SK-N-SH (cell line): ENCODE results near the gene TEKT5. TPM values are rescaled to one million over a fixed set of nuclear protein-coding genes. Genes with fewer than 3 reads are reported as not detected.
"Not testable (repeated sequence)": the region's sequence is repeated elsewhere in the genome, so short reads cannot be mapped to it uniquely, and the experiment has no call there.

ENCODE experiments used
- CTCF ChIA-PET: fragments of 300-600, 350-600 bp; formaldehyde crosslinking; extraction: SDS; loops from one replicate; lab custom pipeline; 2021; lab: Yijun Ruan, JAX
- POLR2A ChIA-PET: fragments of 350-600 bp; sonication (Branson Sonifier 250); formaldehyde crosslinking; extraction: SDS; loops from one replicate; lab custom pipeline; 2020; ENCODE audit warnings: antibody characterized with exemption, inconsistent platforms; lab: Yijun Ruan, JAX
- DNase-seq: peaks from one replicate; pipeline ENCODE4 v3.0.0; 2012
- H2AFZ ChIP-seq: fragments of 200-600 bp; sonication (generic); 2 replicates; pipeline ENCODE4 v1.8.1; 2016; ENCODE audit warnings: antibody characterized with exemption, mild to moderate bottlenecking, low read depth
- H3F3A ChIP-seq: fragments of 200-600 bp; sonication (generic); replicated peaks from 2 replicates; pipeline ENCODE3; 2016; ENCODE audit warnings: antibody characterized with exemption, mild to moderate bottlenecking; ENCODE audit not compliant: insufficient read depth
- H3K27ac ChIP-seq, 2 experiments: fragments of 200-500 bp in 1 of 2; fragments of 200-600 bp in 1 of 2; sonication (Bioruptor generic) in 1 of 2; sonication (generic), shearing (Covaris generic) in 1 of 2; 2 replicates each; pipeline versions ENCODE4 v1.5.1 to v1.6.1; 2014 to 2016; ENCODE audit warnings: low read depth in 2 of 2, inconsistent platforms in 1 of 2, low read length in 1 of 2, mild to moderate bottlenecking in 1 of 2, mixed read lengths in 1 of 2
- H3K27me3 ChIP-seq: fragments of 200-600 bp; sonication (generic), shearing (Covaris generic); 2 replicates; pipeline ENCODE4 v1.6.1; 2016; ENCODE audit warnings: mixed run types; ENCODE audit not compliant: insufficient read depth
- H3K36me3 ChIP-seq, 2 experiments: fragments of 200-500 bp in 1 of 2; fragments of 200-600 bp in 1 of 2; sonication (Bioruptor generic) in 1 of 2; sonication (generic) in 1 of 2; replicated peaks in 1 of 2; 2 replicates each; pipeline versions ENCODE3 to v1.5.1; 2014 to 2016; ENCODE audit warnings: low read length in 1 of 2, mild to moderate bottlenecking in 1 of 2; ENCODE audit not compliant: insufficient read depth in 2 of 2, control insufficient read depth in 1 of 2
- H3K4me1 ChIP-seq, 2 experiments: fragments of 200-500 bp in 1 of 2; fragments of 200-600 bp in 1 of 2; sonication (Bioruptor generic) in 1 of 2; sonication (generic), shearing (Covaris generic) in 1 of 2; 2 replicates each; pipeline versions ENCODE4 v1.5.1 to v1.6.1; 2014 to 2016; ENCODE audit warnings: low read depth in 1 of 2, low read length in 1 of 2, mixed run types in 1 of 2; ENCODE audit not compliant: insufficient read depth in 2 of 2, control insufficient read depth in 1 of 2
- H3K4me2 ChIP-seq: fragments of 200-600 bp; sonication (generic), shearing (Covaris generic); 2 replicates; pipeline ENCODE4 v1.6.1; 2017; ENCODE audit warnings: mixed run types
- H3K4me3 ChIP-seq, 2 experiments: fragments of 200-500 bp in 1 of 2; fragments of 200-600 bp in 1 of 2; sonication (Bioruptor generic) in 1 of 2; sonication (generic), shearing (Covaris generic) in 1 of 2; 2 replicates each; pipeline versions ENCODE4 v1.5.1 to v1.8.1; 2014 to 2016; ENCODE audit warnings: low read depth in 2 of 2, inconsistent platforms in 1 of 2, low read length in 1 of 2, mild to moderate bottlenecking in 1 of 2, mixed read lengths in 1 of 2, moderate library complexity in 1 of 2
- H3K79me2 ChIP-seq: fragments of 200-600 bp; sonication (generic); 2 replicates; pipeline ENCODE4 v1.8.1; 2017; ENCODE audit warnings: mild to moderate bottlenecking; ENCODE audit not compliant: insufficient read depth
- H3K9ac ChIP-seq: fragments of 200-600 bp; sonication (generic); 2 replicates; pipeline ENCODE4 v1.6.1; 2017; ENCODE audit warnings: mixed run types
- H3K9me2 ChIP-seq: fragments of 200-600 bp; sonication (generic); 2 replicates; pipeline ENCODE4 v1.6.1; 2017; ENCODE audit warnings: mixed run types
- H3K9me3 ChIP-seq: fragments of 200-600 bp; sonication (generic); 2 replicates; pipeline ENCODE4 v1.6.1; 2017; ENCODE audit warnings: mixed run types, mild to moderate bottlenecking, moderate library complexity
- H4K20me1 ChIP-seq: fragments of 200-600 bp; sonication (generic); 2 replicates; pipeline ENCODE4 v1.6.1; 2017; ENCODE audit warnings: mild to moderate bottlenecking, mixed run types; ENCODE audit not compliant: insufficient read depth
- ELF1 ChIP-seq: IDR thresholded peaks from 2 replicates; pipeline ENCODE4 v1.4.0; 2012
- FOSL2 ChIP-seq: IDR thresholded peaks from 2 replicates; pipeline ENCODE4 v1.4.0; 2012; ENCODE audit warnings: low read depth, mild to moderate bottlenecking, moderate library complexity, borderline replicate concordance
- FOXJ3 ChIP-seq: sonication (generic); formaldehyde crosslinking; IDR thresholded peaks from 2 replicates; pipeline ENCODE4 v1.5.1; 2020; ENCODE audit warnings: mild to moderate bottlenecking, missing genetic modification reagents
- MXI1 ChIP-seq: IDR thresholded peaks from 2 replicates; pipeline ENCODE4 v1.6.1; 2012; ENCODE audit warnings: mild to moderate bottlenecking, low read depth, low read length, improper control_type of control experiment
- RCOR1 ChIP-seq: fragments of 150-350 bp; IDR thresholded peaks from 2 replicates; pipeline ENCODE4 v1.6.1; 2017; ENCODE audit warnings: antibody characterized with exemption, low read length
- REST ChIP-seq: IDR thresholded peaks from 2 replicates; pipeline ENCODE4 v1.6.1; 2012; ENCODE audit warnings: mild to moderate bottlenecking, low read depth, low read length, moderate library complexity
- TAF1 ChIP-seq: IDR thresholded peaks from 2 replicates; pipeline ENCODE4 v1.6.1; 2012; ENCODE audit warnings: low read depth, mild to moderate bottlenecking, low read length, moderate library complexity, borderline replicate concordance
- TCF12 ChIP-seq: IDR thresholded peaks from 2 replicates; pipeline ENCODE4 v1.4.0; 2012
- TEAD4 ChIP-seq: IDR thresholded peaks from 2 replicates; pipeline ENCODE4 v1.4.0; 2012; ENCODE audit warnings: mild to moderate bottlenecking, borderline replicate concordance; ENCODE audit not compliant: insufficient read depth
- USF2 ChIP-seq: fragments of 150-350 bp; IDR thresholded peaks from 2 replicates; pipeline ENCODE4 v1.6.1; 2017; ENCODE audit warnings: antibody characterized with exemption, low read length, low read depth, borderline replicate concordance
- WGBS: methylation state at CpG from one replicate; pipeline ENCODE4 v1.1.6; 2017; ENCODE audit warnings: low lambda C conversion rate; 5-methylcytosine and 5-hydroxymethylcytosine counted together
- polyA plus RNA-seq, 3 experiments: library from polyadenylated mRNA; depleted of rRNA; stranded (reverse); fragments of >200 nt; gene quantifications; 2 replicates each; pipeline ENCODE4 v1.2.3, GENCODE V29; 2012

The TEKT5 gene
- polyA plus RNA-seq, 1 of the 3 experiments (the other 2 are of a cell fraction) = not detected

DNA sequence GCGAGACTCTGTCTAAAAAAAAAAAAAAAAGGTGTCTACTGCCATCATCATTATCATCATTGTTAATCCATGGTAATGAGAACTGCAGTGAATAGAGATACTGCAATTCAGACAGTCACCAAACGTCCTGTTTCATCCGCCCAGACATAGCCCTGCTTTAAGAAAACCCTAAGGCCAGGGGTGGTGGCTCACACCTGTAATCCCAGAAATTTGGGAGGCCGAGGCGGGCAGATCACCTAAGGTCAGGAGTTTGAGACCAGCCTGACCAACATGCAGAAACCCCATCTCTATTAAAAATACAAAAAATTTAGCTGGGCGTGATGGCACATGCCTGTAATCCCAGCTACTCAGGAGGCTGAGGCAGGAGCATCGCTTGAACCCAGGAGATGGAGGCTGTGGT is 15.3 kb downstream of the TEKT5 start:
- H3K9me2 ChIP-seq, H3K9me3 ChIP-seq, H3K79me2 ChIP-seq, H4K20me1 ChIP-seq, H3F3A ChIP-seq, H3K4me3 ChIP-seq, H3K4me2 ChIP-seq, H3K27ac ChIP-seq, H3K4me1 ChIP-seq, DNase-seq, H3K36me3 ChIP-seq, H2AFZ ChIP-seq, H3K9ac ChIP-seq, POLR2A ChIA-PET: not testable (repeated sequence)
- WGBS = 52% methylated on average over 7 of the region's 7 CpGs
- CTCF ChIA-PET = interaction anchor here (0.9 kb wide), 1 partner anchor 10 kb away, joined by 3 read pairs; no protein-coding TSS in a partner anchor
- peaks cover 17% of the 10 kb centered on the region; the same call in 1 of the 2 replicates for H3K27me3 ChIP-seq

DNA sequence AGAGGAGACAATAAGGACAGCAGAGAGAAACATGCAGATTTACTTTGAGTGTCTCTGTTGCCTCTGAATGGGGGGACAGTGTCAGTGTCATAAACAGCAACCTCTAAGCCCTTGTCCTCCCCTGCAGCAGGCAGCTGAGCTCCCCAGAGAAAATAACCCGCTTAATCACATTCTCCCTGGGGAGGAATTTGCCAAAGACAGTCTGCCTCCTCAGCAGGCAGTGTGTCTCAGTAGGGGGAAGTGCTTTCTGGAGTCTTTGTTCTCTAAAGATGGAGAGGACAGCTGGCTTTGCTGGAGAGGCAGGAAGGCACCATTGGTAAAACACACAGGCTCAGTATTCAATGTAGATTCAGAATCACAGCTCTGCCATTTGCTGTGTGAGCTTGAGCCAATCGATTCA is 16.1 kb downstream of the TEKT5 start:
- no peaks in the 10 kb centered on the region for H3F3A ChIP-seq
- 27% methylated on average over 2 of the region's 2 CpGs for WGBS
- H3K79me2 ChIP-seq = no peaks in the 10 kb centered on the region
- H3K9me2 ChIP-seq = no peaks in the 10 kb centered on the region
- no peak overlapping the region for H3K4me3 ChIP-seq
- no peak for DNase-seq
- H3K4me1 ChIP-seq = no peaks in the 10 kb centered on the region; a peak in 1 of 4 replicates
- ChIA-PET POLR2A (no interaction called here), CTCF (no interaction called here)
- H3K36me3 ChIP-seq = no peaks in the 10 kb centered on the region
- no peak overlapping the region for H3K27ac ChIP-seq
- H3K4me2 ChIP-seq = no peak overlapping the region
- H2AFZ ChIP-seq = no peak overlapping the region
- no peaks in the 10 kb centered on the region for H4K20me1 ChIP-seq
- H3K9me3 ChIP-seq = no peaks in the 10 kb centered on the region
- TF ChIP-seq TCF12 (no peak), FOXJ3 (CRISPR knock-in tag) (no peak), TEAD4 (no peak), TAF1 (no peak), USF2 (no peak), ELF1 (no peak), MXI1 (no peak), REST (no peak), RCOR1 (no peak), FOSL2 (no peak)
- H3K9ac ChIP-seq = no peak overlapping the region
- H3K27me3 ChIP-seq = peaks cover 17% of the 10 kb centered on the region; the same call in 1 of the 2 replicates
